ENCODE data around the gene SLC13A5. TPM values are rescaled to one million over a fixed set of nuclear protein-coding genes. Genes with fewer than 3 reads are reported as not detected.
"Not testable (repeated sequence)": the region's sequence is repeated elsewhere in the genome, so short reads cannot be mapped to it uniquely, and the experiment has no call there.

SLC13A5 gene
- total RNA-seq, 1 experiment from 2014 or later = not detected

DNA sequence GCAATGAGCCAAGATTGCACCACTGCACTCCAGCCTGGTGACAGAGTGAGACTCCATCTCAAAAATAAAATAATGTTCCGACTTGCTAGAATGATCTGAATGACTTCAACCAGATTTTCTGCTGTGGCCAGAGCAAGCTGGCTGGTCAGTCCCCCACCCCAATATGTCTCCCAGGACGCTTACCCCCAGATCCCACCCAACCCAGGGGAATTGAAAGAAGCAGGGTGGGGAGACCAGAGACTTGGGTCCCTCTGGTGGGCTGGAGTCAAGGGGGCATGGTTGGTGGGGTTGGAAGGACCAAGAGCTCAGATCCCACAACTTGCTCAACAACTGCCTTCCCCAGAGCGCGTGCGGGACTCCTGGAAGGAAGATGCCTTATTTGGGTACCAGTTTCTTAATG, 54.8 kb downstream of the SLC13A5 start:
- not testable (repeated sequence) for H3K4me3 ChIP-seq; H3K27ac ChIP-seq; H3K4me1 ChIP-seq (replicated peaks); H3K36me3 ChIP-seq; DNase-seq (ENCODE audit: low read depth in 1 of 2, low spot score in 2 of 2); H3K9me3 ChIP-seq (replicated peaks)
- H3K27me3 ChIP-seq (replicated peaks) = peaks cover 17% of the 10 kb centered on the region

DNA sequence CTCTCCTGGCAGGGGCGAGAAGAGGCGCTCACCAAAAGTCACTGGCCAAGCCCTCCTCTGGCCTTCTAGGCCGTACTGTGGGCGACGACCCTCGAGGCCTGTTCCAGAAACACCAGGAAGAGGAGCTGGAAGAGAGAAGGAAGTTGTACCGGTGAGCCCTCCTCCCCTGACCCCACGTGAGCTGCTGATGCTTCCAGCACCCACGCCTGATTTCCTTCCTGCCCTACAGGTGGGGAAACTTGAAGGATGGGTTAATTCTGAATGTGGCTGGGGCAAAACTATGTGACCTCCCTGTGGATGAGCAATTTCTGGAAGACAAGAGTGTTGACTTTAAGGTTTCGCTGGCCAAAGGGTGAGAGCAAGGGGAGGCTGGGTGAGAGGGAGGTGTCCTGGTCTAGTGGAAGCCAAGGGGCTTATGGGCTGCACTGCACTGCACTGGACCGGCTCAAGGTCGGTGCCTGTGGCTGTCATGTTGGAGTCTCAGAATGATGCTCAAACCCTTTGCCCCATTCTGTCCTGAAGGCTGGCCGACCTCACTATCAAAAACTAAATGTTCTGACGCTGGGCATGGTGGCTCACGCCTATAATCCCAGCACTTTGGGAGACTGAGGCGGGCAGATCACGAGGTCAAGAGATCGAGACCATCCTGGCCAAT, 55.4 kb downstream of the SLC13A5 start:
- Histone ChIP-seq H3K9me3 (replicated peaks) (no peaks in the 10 kb centered on the region), H3K27me3 (replicated peaks) (peaks cover 13% of the 10 kb centered on the region), H3K4me3 (no peak overlapping the region), H3K4me1 (replicated peaks) (peaks cover 3% of the 10 kb centered on the region), H3K36me3 (no peaks in the 10 kb centered on the region), H3K27ac (no peak overlapping the region)
- no peak for DNase-seq (ENCODE audit: low read depth in 1 of 2, low spot score in 2 of 2)

DNA sequence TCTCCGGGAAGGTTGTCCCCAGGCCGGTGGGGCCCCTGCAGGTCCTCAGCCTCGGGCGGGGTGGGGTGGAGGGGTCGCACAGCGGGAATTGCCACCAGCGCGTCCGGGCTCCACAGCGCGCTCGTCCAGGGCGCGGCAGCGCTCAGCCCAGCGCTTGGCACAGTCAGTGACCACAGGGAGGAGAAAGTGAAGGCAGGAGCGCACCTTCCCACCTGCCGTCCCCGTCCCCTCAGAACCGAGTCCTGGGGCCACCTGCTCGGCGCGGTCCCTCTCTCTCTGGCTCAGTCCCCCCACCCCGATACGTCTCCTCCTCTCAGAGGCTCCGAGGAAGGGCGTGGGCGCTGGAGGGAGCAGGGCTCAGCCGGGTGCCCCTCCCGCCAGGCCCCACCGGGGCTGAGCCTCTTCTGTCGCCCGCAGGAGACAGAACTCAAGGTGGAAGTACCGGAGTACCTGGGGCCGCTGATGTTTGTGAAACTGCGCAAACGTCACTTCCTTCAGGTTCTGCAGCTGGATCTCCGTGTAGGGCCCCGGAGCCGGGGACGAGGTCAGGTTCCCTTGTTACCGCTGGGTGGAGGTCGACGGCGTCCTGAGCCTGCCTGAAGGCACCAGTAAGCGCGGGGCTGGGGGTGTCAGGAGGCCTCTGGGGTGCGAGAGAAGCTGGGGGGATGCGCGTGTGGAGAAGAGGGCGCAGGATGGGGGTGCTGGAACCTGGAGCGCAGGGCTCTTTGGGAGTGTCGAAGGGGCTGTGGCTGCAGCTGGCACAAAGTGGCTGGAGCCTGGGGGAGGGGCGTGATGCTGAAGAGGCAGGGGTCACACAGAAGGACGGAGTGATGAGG, 56.2 kb downstream of the SLC13A5 start:
- H3K36me3 ChIP-seq; H3K27me3 ChIP-seq (replicated peaks); H3K4me3 ChIP-seq; H3K9me3 ChIP-seq (replicated peaks); DNase-seq (ENCODE audit: low read depth in 1 of 2, low spot score in 2 of 2); H3K4me1 ChIP-seq (replicated peaks); H3K27ac ChIP-seq: not testable (repeated sequence)

DNA sequence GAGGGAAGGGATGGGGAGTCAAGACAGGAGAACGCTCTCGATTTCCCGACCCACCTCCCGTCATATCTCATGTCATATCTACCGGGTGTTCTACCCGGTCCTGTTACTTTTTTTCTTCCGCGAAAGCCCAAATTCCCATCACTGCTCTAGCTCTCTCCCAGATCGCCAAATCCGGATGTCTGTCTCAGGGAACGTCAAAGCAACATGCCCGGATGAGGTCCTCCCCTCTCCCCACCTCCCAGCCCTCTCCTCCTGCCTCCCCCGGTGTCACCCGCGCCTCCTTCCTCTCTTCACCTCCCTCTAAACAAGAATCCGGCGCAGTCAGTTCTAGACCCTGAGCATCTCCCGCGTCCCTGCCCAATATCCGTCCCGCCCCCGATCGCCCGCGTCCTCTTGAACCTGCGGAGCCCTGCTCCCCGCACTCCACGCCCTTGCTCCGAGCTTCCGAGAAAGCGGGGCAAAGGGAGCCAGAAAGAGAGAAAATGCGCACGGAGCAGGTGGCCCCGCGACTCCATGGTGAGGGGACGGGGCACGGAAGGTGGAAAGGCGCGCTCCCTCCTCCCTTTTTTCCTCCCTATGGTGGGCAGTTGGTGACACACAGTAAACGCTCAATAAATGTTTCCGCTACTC, 57.3 kb downstream of the SLC13A5 start:
- not testable (repeated sequence) for H3K27ac ChIP-seq; H3K27me3 ChIP-seq (replicated peaks); DNase-seq (ENCODE audit: low read depth in 1 of 2, low spot score in 2 of 2); H3K9me3 ChIP-seq (replicated peaks); H3K36me3 ChIP-seq; H3K4me3 ChIP-seq
- H3K4me1 ChIP-seq (replicated peaks) = peaks cover 15% of the 10 kb centered on the region

DNA sequence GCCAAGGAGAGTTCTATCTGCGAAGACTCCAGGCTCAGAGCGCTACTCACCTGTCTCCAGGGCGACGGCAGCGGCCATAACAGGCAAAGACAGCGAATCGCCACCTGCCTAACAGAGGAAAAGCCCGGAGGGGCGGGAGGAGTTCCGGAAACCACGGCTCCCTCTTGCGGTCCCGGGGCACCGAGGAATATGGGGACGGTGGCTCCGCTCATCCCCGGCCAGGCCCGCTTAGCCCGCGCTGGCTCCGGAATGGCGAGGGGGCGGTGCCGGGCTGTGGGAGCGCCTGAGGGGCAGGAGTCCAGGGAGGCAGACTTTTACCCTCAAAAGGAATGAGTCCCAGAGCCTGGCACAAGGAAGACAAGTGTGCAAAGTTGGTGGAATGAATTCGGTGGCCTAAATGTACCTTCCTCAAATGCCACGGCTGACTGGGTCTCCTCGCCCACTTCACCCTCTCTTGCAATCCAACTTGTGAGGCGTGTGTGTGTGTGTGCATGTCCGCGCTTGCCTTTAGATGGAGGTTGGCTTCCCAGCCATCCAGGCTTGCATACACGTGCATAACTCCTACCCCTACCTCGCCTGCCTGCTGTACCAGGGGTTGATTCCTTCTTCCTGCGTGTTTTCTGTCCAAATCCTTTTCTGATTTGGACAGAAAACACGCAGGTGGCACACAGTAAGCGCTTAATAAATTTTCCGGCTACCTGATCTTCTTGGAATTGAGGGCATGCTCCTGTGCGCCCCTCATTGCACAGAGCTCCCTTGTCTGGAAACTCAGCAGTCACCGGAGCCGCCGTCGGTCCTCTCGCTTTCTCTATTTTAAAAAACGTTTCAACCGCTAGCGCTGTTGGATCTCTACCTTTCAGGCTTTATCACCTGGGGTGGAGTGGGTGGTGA, 58.1 kb downstream of the SLC13A5 start:
- H3K4me1 ChIP-seq (replicated peaks) = peaks cover 21% of the 10 kb centered on the region
- DNase-seq (ENCODE audit: low read depth in 1 of 2, low spot score in 2 of 2) = no peak
- H3K27ac ChIP-seq = no peak overlapping the region
- peaks cover 5% of the 10 kb centered on the region for H3K9me3 ChIP-seq (replicated peaks)
- no peaks in the 10 kb centered on the region; the same call in 1 of the 2 replicates for H3K36me3 ChIP-seq
- no peaks in the 10 kb centered on the region for H3K27me3 ChIP-seq (replicated peaks)
- no peak overlapping the region for H3K4me3 ChIP-seq

DNA sequence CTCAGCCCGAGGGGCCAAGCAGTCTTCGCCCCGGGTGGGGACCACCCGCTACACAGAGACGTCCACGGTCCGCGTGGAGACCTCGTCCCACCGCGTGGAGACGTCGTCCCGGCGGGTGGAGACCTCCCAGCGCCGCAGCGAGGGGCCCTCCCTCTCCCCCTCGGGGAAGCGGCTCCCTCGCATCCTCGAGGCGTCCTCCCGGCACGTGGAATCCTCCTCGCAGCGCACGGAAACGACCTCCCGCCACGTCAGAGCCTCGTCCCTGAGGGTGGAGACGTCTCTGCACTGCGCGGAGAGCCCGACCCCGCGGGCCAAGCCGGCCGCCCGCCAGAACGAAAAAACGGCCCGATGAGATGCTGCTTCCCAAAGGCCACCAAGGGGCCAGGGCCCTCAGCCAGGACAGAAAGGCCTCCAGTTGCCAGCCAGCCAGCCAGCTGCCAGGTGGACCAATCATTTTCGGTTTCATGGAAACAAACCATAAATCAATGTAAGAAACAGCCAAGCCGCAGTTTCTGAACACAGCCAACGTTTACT, 61.2 kb downstream of the SLC13A5 start:
- Histone ChIP-seq H3K36me3 (peaks cover 21% of the 10 kb centered on the region), H3K27ac (peak overlapping the region; percentile 97), H3K9me3 (replicated peaks) (peaks cover 5% of the 10 kb centered on the region), H3K4me1 (replicated peaks) (peaks cover 22% of the 10 kb centered on the region), H3K27me3 (replicated peaks) (no peaks in the 10 kb centered on the region), H3K4me3 (peak overlapping the region; percentile 79)
- no peak for DNase-seq (ENCODE audit: low read depth in 1 of 2, low spot score in 2 of 2)

DNA sequence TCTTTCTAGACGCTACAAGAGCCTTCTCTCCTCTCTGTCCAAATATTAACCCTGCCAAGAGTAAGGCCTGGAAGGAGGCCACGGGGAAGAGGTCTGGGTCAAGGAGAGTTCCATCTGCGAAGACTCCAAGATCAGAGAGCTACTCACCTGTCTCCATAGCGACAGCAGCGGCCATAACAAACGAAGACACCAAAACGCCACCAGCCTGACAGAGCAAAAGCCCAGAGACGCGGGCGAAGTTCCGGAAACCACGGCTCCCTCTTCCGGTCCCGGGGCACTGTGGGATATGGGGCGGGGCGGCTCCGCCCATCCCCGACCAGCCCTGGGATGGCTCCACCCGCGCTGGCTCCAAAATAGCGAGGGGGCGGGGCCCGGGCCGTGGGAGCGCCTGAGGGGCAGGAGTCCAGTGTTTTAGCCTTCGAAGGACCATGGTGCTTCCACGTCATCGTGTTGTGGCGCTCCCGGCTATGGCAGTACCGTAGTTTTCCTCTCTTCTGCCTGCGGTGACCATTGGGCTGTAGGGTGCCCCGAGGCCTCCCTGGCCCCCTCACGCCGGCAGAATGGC, 61.7 kb downstream of the SLC13A5 start, which contains the start of the genes C17orf100 and MED31:
C17orf100 (plus strand) TSS at position 409 of the 565 bp plus-strand sequence; CDS start at position 561, 152 bp downstream.
MED31 (minus strand) TSS at position 252 of the 565 bp plus-strand sequence; CDS start at position 175, 77 bp downstream.
- H3K36me3 ChIP-seq = peaks cover 23% of the 10 kb centered on the region
- H3K27ac ChIP-seq = peak within 1 kb of the TSS; percentile 97
- DNase-seq (ENCODE audit: low read depth in 1 of 2, low spot score in 2 of 2) = peak; percentile 95 to 96
- peaks cover 5% of the 10 kb centered on the region for H3K9me3 ChIP-seq (replicated peaks)
- H3K27me3 ChIP-seq (replicated peaks) = no peaks in the 10 kb centered on the region
- H3K4me1 ChIP-seq (replicated peaks) = peaks cover 22% of the 10 kb centered on the region
- H3K4me3 ChIP-seq = peak within 1 kb of the TSS; percentile 79

DNA sequence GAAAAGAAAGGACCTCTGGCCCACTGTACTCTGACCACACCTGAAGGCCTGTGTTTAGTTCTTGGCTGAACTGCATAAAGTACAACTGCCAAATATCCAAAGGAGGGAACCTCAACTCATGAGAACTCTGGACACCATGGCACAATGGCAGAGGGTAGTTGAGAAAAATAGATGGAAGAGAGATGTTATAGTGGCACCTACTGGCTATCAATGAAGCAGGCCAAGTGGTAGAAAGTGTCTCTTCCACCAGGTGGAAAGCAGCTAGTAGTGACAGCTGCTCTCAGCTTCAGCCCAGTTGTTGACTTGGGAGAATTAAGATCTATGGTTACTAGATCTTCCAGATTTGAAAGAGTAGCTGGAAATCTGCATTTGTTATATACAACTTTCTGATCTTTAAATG, 65.0 kb downstream of the SLC13A5 start:
- peaks cover 53% of the 10 kb centered on the region for H3K36me3 ChIP-seq
- peaks cover 5% of the 10 kb centered on the region for H3K9me3 ChIP-seq (replicated peaks)
- no peak overlapping the region for H3K27ac ChIP-seq
- no peak for DNase-seq (ENCODE audit: low read depth in 1 of 2, low spot score in 2 of 2)
- H3K4me1 ChIP-seq (replicated peaks) = peaks cover 22% of the 10 kb centered on the region
- no peaks in the 10 kb centered on the region for H3K27me3 ChIP-seq (replicated peaks)
- no peak overlapping the region for H3K4me3 ChIP-seq

DNA sequence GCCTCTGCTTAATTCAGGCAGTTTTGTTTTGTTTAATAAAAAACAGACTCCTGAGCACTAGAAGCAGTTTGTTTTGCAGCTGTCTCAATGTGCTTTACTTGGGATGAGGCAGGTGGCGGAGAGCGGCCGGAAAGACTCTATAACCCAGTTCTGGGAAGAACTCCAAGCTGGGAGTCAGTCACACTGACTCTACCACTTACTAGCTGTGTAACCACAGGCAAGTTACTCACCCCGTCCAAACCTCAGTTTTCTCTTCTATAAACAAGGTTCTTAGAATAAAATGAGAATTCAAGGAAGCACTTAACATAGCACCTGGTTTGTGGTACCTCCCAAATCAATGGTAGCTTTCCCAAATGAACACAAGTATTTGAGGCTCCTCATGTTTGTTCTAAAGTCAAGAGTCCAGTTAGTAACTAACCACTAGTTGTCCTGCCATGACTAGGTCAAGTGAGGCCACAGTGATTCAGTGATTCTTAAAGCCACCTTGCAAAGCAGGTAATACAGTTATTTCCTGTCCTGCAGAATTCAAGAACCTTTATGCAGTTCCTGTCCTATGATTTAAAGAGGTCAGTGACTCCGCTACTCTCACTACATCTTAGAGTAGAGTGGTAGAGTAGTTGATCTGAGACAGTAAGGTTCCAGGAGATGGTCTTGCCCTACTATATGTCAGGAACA, 69.6 kb downstream of the SLC13A5 start:
- no peak for DNase-seq (ENCODE audit: low read depth in 1 of 2, low spot score in 2 of 2)

DNA sequence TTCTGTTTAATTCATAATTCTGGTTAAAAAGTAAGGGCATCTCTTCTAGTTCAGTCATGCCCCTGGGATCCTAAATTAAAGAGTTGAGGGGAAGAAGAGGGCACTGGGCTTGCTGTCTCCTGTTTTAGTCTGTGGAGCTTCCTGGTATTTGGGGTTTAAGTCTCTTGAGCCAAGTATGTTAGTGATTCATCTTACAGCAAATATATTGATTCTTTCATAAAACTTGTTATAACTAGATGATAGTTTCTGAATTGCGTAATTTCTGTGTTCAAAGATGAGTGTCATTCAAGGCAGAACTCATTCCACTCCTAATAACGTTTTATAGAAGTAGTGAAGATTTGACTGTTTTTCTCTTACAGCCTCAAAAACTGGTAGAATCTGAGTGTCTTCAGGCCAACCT, 70.6 kb downstream of the SLC13A5 start:
- no peak overlapping the region for H3K27ac ChIP-seq
- DNase-seq (ENCODE audit: low read depth in 1 of 2, low spot score in 2 of 2) = no peak
- H3K4me1 ChIP-seq (replicated peaks) = peaks cover 20% of the 10 kb centered on the region
- no peaks in the 10 kb centered on the region for H3K9me3 ChIP-seq (replicated peaks)
- H3K36me3 ChIP-seq = peaks cover 54% of the 10 kb centered on the region
- H3K4me3 ChIP-seq = no peak overlapping the region
- no peaks in the 10 kb centered on the region for H3K27me3 ChIP-seq (replicated peaks)

More for the DNA sequence above, 69.6 kb downstream of the SLC13A5 start:
- Histone ChIP-seq H3K4me1 (replicated peaks) (peaks cover 20% of the 10 kb centered on the region), H3K27ac (no peak overlapping the region), H3K36me3 (peaks cover 64% of the 10 kb centered on the region), H3K27me3 (replicated peaks) (no peaks in the 10 kb centered on the region), H3K9me3 (replicated peaks) (no peaks in the 10 kb centered on the region), H3K4me3 (no peak overlapping the region)

DNA sequence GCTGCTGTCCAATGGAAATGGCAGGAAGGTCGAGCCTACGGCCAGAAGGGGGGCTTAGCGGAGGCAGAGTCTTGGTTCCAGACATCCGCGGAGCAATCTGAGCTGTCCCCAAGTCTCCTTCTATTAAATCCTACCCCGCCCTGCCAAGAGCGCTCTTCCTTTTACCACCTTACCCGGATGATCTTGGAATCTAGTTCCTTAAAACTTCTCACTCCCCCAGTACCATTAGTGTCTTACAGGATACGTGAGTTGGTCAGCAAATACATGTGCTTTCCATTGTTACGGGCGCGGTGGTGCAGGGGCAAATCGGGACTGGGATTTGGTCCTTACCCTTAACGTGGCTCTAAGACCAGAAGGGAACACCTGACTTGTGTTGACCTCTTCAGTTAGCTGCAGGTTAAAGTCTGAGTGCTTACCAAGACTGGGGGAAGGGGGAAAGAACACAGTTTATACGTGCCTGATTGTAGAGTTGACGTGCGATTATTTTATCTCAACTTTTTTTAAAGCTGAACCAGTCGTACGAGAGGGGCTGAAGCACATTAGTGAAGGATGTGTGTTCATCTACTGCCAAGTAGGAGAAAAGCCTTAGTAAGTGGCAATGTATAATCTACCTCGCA, 71.8 kb downstream of the SLC13A5 start:
- H3K4me1 ChIP-seq (replicated peaks) = peaks cover 20% of the 10 kb centered on the region
- H3K36me3 ChIP-seq = peaks cover 48% of the 10 kb centered on the region
- DNase-seq (ENCODE audit: low read depth in 1 of 2, low spot score in 2 of 2) = no peak
- peak overlapping the region; percentile 62 for H3K4me3 ChIP-seq
- no peaks in the 10 kb centered on the region for H3K9me3 ChIP-seq (replicated peaks)
- H3K27ac ChIP-seq = peak overlapping the region; percentile 80
- no peaks in the 10 kb centered on the region for H3K27me3 ChIP-seq (replicated peaks)

All from SJSA1 (cell line).